SK-N-SH (cell line): ENCODE data around the gene MRI1. TPM values are rescaled to one million over a fixed set of nuclear protein-coding genes. Genes with fewer than 3 reads are reported as not detected.

Experiments used
- CTCF ChIA-PET: fragments of 300-600, 350-600 bp; formaldehyde crosslinking; extraction: SDS; loops from one replicate; lab custom pipeline; 2021; lab: Yijun Ruan, JAX
- POLR2A ChIA-PET: fragments of 350-600 bp; sonication (Branson Sonifier 250); formaldehyde crosslinking; extraction: SDS; loops from one replicate; lab custom pipeline; 2020; ENCODE audit warnings: antibody characterized with exemption, inconsistent platforms; lab: Yijun Ruan, JAX
- DNase-seq: peaks from one replicate; pipeline ENCODE4 v3.0.0; 2012
- H2AFZ ChIP-seq: fragments of 200-600 bp; sonication (generic); 2 replicates; pipeline ENCODE4 v1.8.1; 2016; ENCODE audit warnings: antibody characterized with exemption, mild to moderate bottlenecking, low read depth
- H3F3A ChIP-seq: fragments of 200-600 bp; sonication (generic); replicated peaks from 2 replicates; pipeline ENCODE3; 2016; ENCODE audit warnings: antibody characterized with exemption, mild to moderate bottlenecking; ENCODE audit not compliant: insufficient read depth
- H3K27ac ChIP-seq, 2 experiments: fragments of 200-500 bp in 1 of 2; fragments of 200-600 bp in 1 of 2; sonication (Bioruptor generic) in 1 of 2; sonication (generic), shearing (Covaris generic) in 1 of 2; 2 replicates each; pipeline versions ENCODE4 v1.5.1 to v1.6.1; 2014 to 2016; ENCODE audit warnings: low read depth in 2 of 2, inconsistent platforms in 1 of 2, low read length in 1 of 2, mild to moderate bottlenecking in 1 of 2, mixed read lengths in 1 of 2
- H3K27me3 ChIP-seq: fragments of 200-600 bp; sonication (generic), shearing (Covaris generic); 2 replicates; pipeline ENCODE4 v1.6.1; 2016; ENCODE audit warnings: mixed run types; ENCODE audit not compliant: insufficient read depth
- H3K36me3 ChIP-seq, 2 experiments: fragments of 200-500 bp in 1 of 2; fragments of 200-600 bp in 1 of 2; sonication (Bioruptor generic) in 1 of 2; sonication (generic) in 1 of 2; replicated peaks in 1 of 2; 2 replicates each; pipeline versions ENCODE3 to v1.5.1; 2014 to 2016; ENCODE audit warnings: low read length in 1 of 2, mild to moderate bottlenecking in 1 of 2; ENCODE audit not compliant: insufficient read depth in 2 of 2, control insufficient read depth in 1 of 2
- H3K4me1 ChIP-seq, 2 experiments: fragments of 200-500 bp in 1 of 2; fragments of 200-600 bp in 1 of 2; sonication (Bioruptor generic) in 1 of 2; sonication (generic), shearing (Covaris generic) in 1 of 2; 2 replicates each; pipeline versions ENCODE4 v1.5.1 to v1.6.1; 2014 to 2016; ENCODE audit warnings: low read depth in 1 of 2, low read length in 1 of 2, mixed run types in 1 of 2; ENCODE audit not compliant: insufficient read depth in 2 of 2, control insufficient read depth in 1 of 2
- H3K4me2 ChIP-seq: fragments of 200-600 bp; sonication (generic), shearing (Covaris generic); 2 replicates; pipeline ENCODE4 v1.6.1; 2017; ENCODE audit warnings: mixed run types
- H3K4me3 ChIP-seq, 2 experiments: fragments of 200-500 bp in 1 of 2; fragments of 200-600 bp in 1 of 2; sonication (Bioruptor generic) in 1 of 2; sonication (generic), shearing (Covaris generic) in 1 of 2; 2 replicates each; pipeline versions ENCODE4 v1.5.1 to v1.8.1; 2014 to 2016; ENCODE audit warnings: low read depth in 2 of 2, inconsistent platforms in 1 of 2, low read length in 1 of 2, mild to moderate bottlenecking in 1 of 2, mixed read lengths in 1 of 2, moderate library complexity in 1 of 2
- H3K79me2 ChIP-seq: fragments of 200-600 bp; sonication (generic); 2 replicates; pipeline ENCODE4 v1.8.1; 2017; ENCODE audit warnings: mild to moderate bottlenecking; ENCODE audit not compliant: insufficient read depth
- H3K9ac ChIP-seq: fragments of 200-600 bp; sonication (generic); 2 replicates; pipeline ENCODE4 v1.6.1; 2017; ENCODE audit warnings: mixed run types
- H3K9me2 ChIP-seq: fragments of 200-600 bp; sonication (generic); 2 replicates; pipeline ENCODE4 v1.6.1; 2017; ENCODE audit warnings: mixed run types
- H3K9me3 ChIP-seq: fragments of 200-600 bp; sonication (generic); 2 replicates; pipeline ENCODE4 v1.6.1; 2017; ENCODE audit warnings: mixed run types, mild to moderate bottlenecking, moderate library complexity
- H4K20me1 ChIP-seq: fragments of 200-600 bp; sonication (generic); 2 replicates; pipeline ENCODE4 v1.6.1; 2017; ENCODE audit warnings: mild to moderate bottlenecking, mixed run types; ENCODE audit not compliant: insufficient read depth
- CHD2 ChIP-seq: fragments of 150-350 bp; IDR thresholded peaks from 2 replicates; pipeline ENCODE4 v1.6.1; 2018; ENCODE audit warnings: low read length; ENCODE audit not compliant: partially characterized antibody
- FOXJ3 ChIP-seq: sonication (generic); formaldehyde crosslinking; IDR thresholded peaks from 2 replicates; pipeline ENCODE4 v1.5.1; 2020; ENCODE audit warnings: mild to moderate bottlenecking, missing genetic modification reagents
- FOXM1 ChIP-seq: IDR thresholded peaks from 2 replicates; pipeline ENCODE4 v1.4.0; 2012; ENCODE audit warnings: low read depth, mild to moderate bottlenecking
- GABPA ChIP-seq: IDR thresholded peaks from 2 replicates; pipeline ENCODE4 v1.4.0; 2012; ENCODE audit warnings: low read depth, mild to moderate bottlenecking
- JUND ChIP-seq: IDR thresholded peaks from 2 replicates; pipeline ENCODE4 v1.4.0; 2012
- MAX ChIP-seq: IDR thresholded peaks from 2 replicates; pipeline ENCODE4 v1.4.0; 2012; ENCODE audit warnings: low read depth
- MEF2A ChIP-seq: IDR thresholded peaks from 2 replicates; pipeline ENCODE4 v1.4.0; 2012; ENCODE audit warnings: low read depth, borderline replicate concordance
- MXI1 ChIP-seq: IDR thresholded peaks from 2 replicates; pipeline ENCODE4 v1.6.1; 2012; ENCODE audit warnings: mild to moderate bottlenecking, low read depth, low read length, improper control_type of control experiment
- NFIC ChIP-seq: IDR thresholded peaks from 2 replicates; pipeline ENCODE4 v1.4.0; 2012; ENCODE audit warnings: borderline replicate concordance
- PBX3 ChIP-seq: IDR thresholded peaks from 2 replicates; pipeline ENCODE4; 2012
- RAD21 ChIP-seq: IDR thresholded peaks from 2 replicates; pipeline ENCODE4 v1.6.1; 2012; ENCODE audit warnings: mild to moderate bottlenecking, low read length
- RFX5 ChIP-seq: IDR thresholded peaks from 2 replicates; pipeline ENCODE4 v1.6.1; 2012; ENCODE audit warnings: mild to moderate bottlenecking, improper control_type of control experiment, low read length
- RXRA ChIP-seq: IDR thresholded peaks from 2 replicates; pipeline ENCODE4 v1.4.0; 2012; ENCODE audit warnings: low read depth, mild to moderate bottlenecking, borderline replicate concordance
- TEAD4 ChIP-seq: IDR thresholded peaks from 2 replicates; pipeline ENCODE4 v1.4.0; 2012; ENCODE audit warnings: mild to moderate bottlenecking, borderline replicate concordance; ENCODE audit not compliant: insufficient read depth
- YY1 ChIP-seq: IDR thresholded peaks from 2 replicates; pipeline ENCODE4 v1.4.0; 2012; ENCODE audit warnings: low read depth, mild to moderate bottlenecking
- WGBS: methylation state at CpG from one replicate; pipeline ENCODE4 v1.1.6; 2017; ENCODE audit warnings: low lambda C conversion rate; 5-methylcytosine and 5-hydroxymethylcytosine counted together
- polyA plus RNA-seq, 3 experiments: library from polyadenylated mRNA; depleted of rRNA; stranded (reverse); fragments of >200 nt; gene quantifications; 2 replicates each; pipeline ENCODE4 v1.2.3, GENCODE V29; 2012

Gene MRI1
- polyA plus RNA-seq, 1 of the 3 experiments (the other 2 are of a cell fraction), result 49.6 TPM

- H3K9me3 ChIP-seq, result no peaks in the 10 kb centered on the region
- H3K9ac ChIP-seq, result peak overlapping the region; percentile 57
- H3K9me2 ChIP-seq, result no peaks in the 10 kb centered on the region
- peak overlapping the region; percentile 63 to 69 for H3K4me3 ChIP-seq
- H3K4me2 ChIP-seq, result peak overlapping the region; percentile 71
- peak overlapping the region; percentile 6 to 15; a peak in 2 of 4 replicates for H3K27ac ChIP-seq
- H3K79me2 ChIP-seq, result peaks cover 36% of the 10 kb centered on the region; the same call in 1 of the 2 replicates
- ChIA-PET POLR2A (interaction anchor here (1.0 to 1.6 kb wide), 3 partner anchors 8 to 315 kb away, joined by 3 to 23 read pairs (median 4); partner anchors contain the start of gene C19orf53), CTCF (interaction anchor here (2.6 kb wide), 1 partner anchor 96 kb away, joined by 11 read pairs; no protein-coding TSS in a partner anchor)
- no peaks in the 10 kb centered on the region for H4K20me1 ChIP-seq
- H3K27me3 ChIP-seq, result no peaks in the 10 kb centered on the region
- 52% methylated on average over 16 of the region's 19 CpGs for WGBS
- peaks cover 4% of the 10 kb centered on the region for H3F3A ChIP-seq
- TF ChIP-seq NFIC (no peak), MEF2A (no peak), CHD2 (no peak), FOXM1 (no peak), MAX (0 out of 2 replicates have a peak, but pooled peaks have one; percentile 33), PBX3 (no peak), TEAD4 (no peak), RXRA (no peak), RAD21 (no peak), RFX5 (no peak), MXI1 (peak; percentile 29; the same call in 1 of the 2 replicates), JUND (no peak), FOXJ3 (CRISPR knock-in tag) (no peak)
- H3K36me3 ChIP-seq, result peaks cover 15 to 20% of the 10 kb centered on the region in 2 experiments
- H2AFZ ChIP-seq, result peak overlapping the region; percentile 56; the same call in 1 of the 2 replicates
- peaks cover 5 to 11% of the 10 kb centered on the region in 2 experiments; a peak in 2 of 4 replicates for H3K4me1 ChIP-seq
- DNase-seq, result peak; percentile 52
These were observed 1.2 kb downstream of the MRI1 start for GRCh38 chr19:13765395-13766094.

- peaks cover 36% of the 10 kb centered on the region; the same call in 1 of the 2 replicates for H3K79me2 ChIP-seq
- POLR2A ChIA-PET, result no interaction called here
- no peaks in the 10 kb centered on the region for H3K9me3 ChIP-seq
- H3K27ac ChIP-seq, result no peak overlapping the region
- H3K36me3 ChIP-seq, result peaks cover 15 to 22% of the 10 kb centered on the region in 2 experiments
- H2AFZ ChIP-seq, result no peak overlapping the region
- H3K9me2 ChIP-seq, result no peaks in the 10 kb centered on the region
- no peak for DNase-seq
- peak overlapping the region; percentile 71; the same call in 1 of the 2 replicates for H3K4me2 ChIP-seq
- no peak for TF ChIP-seq TEAD4
- TF ChIP-seq YY1, result no peak
- TF ChIP-seq GABPA, result no peak
- WGBS, result 97% methylated on average over 3 of the region's 3 CpGs
- H3K4me3 ChIP-seq, result no peak overlapping the region; a peak in 1 of 4 replicates
- CTCF ChIA-PET, result no interaction called here
- peaks cover 5 to 11% of the 10 kb centered on the region in 2 experiments; a peak in 2 of 4 replicates for H3K4me1 ChIP-seq
- peaks cover 4% of the 10 kb centered on the region for H3F3A ChIP-seq
- no peaks in the 10 kb centered on the region for H4K20me1 ChIP-seq
- no peaks in the 10 kb centered on the region for H3K27me3 ChIP-seq
- H3K9ac ChIP-seq, result no peak overlapping the region
These were observed 1.8 kb downstream of the MRI1 start for GRCh38 chr19:13766095-13766481.
